ENCODE measurements around the gene CYTH1.

Gene CYTH1

DNA sequence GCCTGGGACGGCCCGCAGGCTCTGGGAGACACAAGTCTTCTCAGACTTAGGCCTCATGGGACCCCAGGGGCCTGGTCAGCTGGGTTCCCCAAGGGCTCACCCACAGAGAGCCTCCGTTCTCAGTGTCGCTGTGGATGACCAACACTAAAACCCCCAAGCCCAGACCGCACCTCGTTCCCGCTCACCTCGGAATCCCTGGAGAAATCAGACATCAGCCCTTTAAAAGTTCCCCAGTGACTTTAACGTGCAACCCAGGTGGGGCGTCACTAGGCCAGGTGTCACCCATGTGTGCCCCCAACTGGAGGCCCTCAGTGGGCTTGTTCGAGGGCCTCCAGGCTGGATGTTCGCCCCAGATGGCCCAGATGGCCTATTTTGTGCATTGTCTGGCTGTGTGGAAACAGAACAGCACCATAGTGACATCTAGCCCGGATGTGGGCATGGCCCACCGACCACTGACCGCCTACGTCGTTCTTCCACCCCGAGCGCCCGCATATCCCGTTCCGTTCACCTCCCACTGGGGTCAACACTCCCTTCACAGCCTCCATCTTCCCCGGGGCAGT lies 152.6 kb downstream of the CYTH1 start:
- Mint-ChIP-seq H3K4me3 (no peak overlapping the region), H3K4me1 (peaks cover 23% of the 10 kb centered on the region), H3K36me3 (no peaks in the 10 kb centered on the region), H3K27ac (no peak overlapping the region), H3K27me3 (peaks cover 44% of the 10 kb centered on the region), H3K9me3 (no peaks in the 10 kb centered on the region)
- no peak for ATAC-seq

DNA sequence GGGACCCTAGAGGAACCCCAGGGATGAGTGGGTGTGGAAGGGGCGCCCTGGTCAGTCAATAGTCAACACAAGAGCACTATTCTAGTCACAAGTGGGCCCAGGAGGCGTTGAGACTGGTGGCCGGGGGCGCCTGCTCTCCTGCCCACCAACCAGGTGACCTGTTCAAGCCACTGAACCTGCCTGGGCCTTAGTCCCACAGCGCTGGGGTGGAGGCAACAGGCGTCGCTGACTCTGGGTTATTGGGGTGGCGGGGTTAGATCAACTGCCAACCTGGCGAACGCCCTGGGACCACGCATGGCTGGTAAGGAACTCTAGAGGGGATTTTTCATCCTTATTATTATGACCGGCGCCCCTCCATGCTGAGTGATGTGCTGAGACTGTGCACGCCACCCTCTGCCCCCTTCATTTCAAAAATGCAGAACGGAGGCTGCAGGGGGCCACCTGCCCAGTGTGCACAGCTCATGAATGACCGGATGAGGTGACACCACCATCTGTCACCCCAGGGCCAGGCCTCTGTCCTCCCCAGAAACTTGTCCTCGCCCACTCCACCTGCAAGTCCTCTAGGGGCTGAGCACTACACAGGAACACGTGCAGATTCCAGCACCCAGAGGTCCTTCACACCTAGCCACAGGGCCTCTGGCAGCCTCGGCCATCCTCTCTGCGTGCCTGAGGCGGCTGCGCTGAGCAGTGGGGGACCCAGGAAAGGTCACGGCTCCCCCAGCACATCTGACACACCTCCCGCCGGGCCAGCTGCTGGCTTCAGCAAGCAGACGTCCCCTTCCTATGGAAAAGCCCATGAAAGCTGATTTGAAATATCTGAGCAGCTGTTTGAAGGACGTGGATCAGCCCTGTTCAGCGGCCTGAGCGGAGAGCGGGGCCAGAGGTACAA lies 153.3 kb downstream of the CYTH1 start:
- Mint-ChIP-seq H3K27me3 (peaks cover 44% of the 10 kb centered on the region), H3K9me3 (no peaks in the 10 kb centered on the region), H3K36me3 (no peaks in the 10 kb centered on the region), H3K27ac (no peak overlapping the region), H3K4me1 (peaks cover 26% of the 10 kb centered on the region), H3K4me3 (no peak overlapping the region)
- ATAC-seq, result no peak

DNA sequence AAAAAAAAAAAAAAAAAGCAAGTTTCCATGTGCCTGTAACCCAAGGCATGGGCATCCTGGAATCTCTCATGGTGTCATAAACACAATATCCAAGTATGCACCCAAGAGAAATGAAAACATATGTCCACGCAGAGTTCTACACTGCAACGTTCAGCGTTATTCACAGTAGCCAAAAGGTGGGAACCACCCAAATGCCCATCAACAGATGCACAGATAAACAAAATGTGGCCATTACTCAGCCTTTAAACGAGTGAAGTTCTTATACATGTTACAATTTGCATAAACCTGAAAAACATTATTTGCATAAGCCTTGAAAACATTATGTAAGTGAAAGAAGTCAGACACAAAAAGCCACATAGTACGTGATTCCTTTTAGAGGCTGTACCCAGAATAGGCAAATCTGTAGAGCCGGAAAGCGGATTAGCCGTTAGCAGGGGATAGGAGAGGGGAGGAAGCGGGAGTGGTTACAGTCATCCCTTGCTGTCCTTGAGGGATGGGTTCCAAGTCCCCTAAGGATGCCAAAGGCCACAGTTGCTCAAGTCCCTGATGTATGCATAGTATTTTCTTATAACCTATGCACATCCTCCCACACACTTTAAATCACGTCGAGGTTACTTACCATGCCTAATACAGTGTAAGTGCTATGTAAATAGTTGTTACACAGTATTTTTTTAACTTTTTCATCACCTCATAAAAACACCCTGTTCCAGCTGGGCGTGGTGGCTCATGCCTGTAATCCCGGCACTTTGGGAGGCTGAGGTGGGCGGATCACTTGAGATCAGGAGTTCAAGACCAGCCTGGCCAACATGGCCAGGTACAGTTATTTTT lies 157.5 kb downstream of the CYTH1 start:
- no peaks in the 10 kb centered on the region for H3K9me3 Mint-ChIP-seq
- peaks cover 41% of the 10 kb centered on the region for H3K27me3 Mint-ChIP-seq
- no peak overlapping the region for H3K27ac Mint-ChIP-seq
- H3K36me3 Mint-ChIP-seq, result peaks cover 8% of the 10 kb centered on the region
- H3K4me1 Mint-ChIP-seq, result peaks cover 6% of the 10 kb centered on the region
- ATAC-seq, result no peak
- no peak overlapping the region for H3K4me3 Mint-ChIP-seq

All from stimulated activated memory B cell treated with anti-CD40 and anti-IgM and Interleukin-4, amounts not matched to agents 10 μg/mL and 1 μg/mL and 100 μg/mL, for 72 hours (primary cell).